ENCODE data around the gene RBBP8. TPM values are rescaled to one million over a fixed set of nuclear protein-coding genes. Genes with fewer than 3 reads are reported as not detected.

Gene RBBP8
- total RNA-seq, 2 experiments from 2014 or later = 1.2 to 2.5 TPM

GRCh38 chr18:23072079-23072478 lies 139.0 kb downstream of the RBBP8 start:
- Histone ChIP-seq H3K27me3 (ENCODE audit: control insufficient read depth in 1 of 2, insufficient read depth in 2 of 2, low read length in 2 of 2) (no peaks in the 10 kb centered on the region), H3K36me3 (ENCODE audit: insufficient read depth, low read length) (no peaks in the 10 kb centered on the region), H3K4me1 (ENCODE audit: insufficient read depth, low read length) (peaks cover 61% of the 10 kb centered on the region), H3K27ac (ENCODE audit: low read depth in 1 of 2, low read length in 2 of 2) (peak overlapping the region in 1 of 2 donors; percentile 11), H3K4me3 (ENCODE audit: low read length) (no peak overlapping the region), H3K9me3 (ENCODE audit: control insufficient read depth in 1 of 2, insufficient read depth in 1 of 2, low read length in 2 of 2) (peaks cover 0 to 4% of the 10 kb centered on the region in 2 experiments)
- no peaks in the 10 kb centered on the region for H3K27me3 Mint-ChIP-seq
- peak overlapping the region; percentile 79 for H3K27ac Mint-ChIP-seq
- intact Hi-C loops (cut with DNase I, micrococcal nuclease) = loop anchor here (5.0 to 10.0 kb wide), 5 partner anchors 40 to 515 kb away; partner anchors contain the start of genes CABLES1 (in 1 of the 2), NPC1 (in 1 of the 2) and RBBP8 (in 1 of the 2)
- TF ChIP-seq CTCF (IDR thresholded peaks at IDR 0.05) = no peak
- ATAC-seq (ENCODE audit: poor library complexity) (no peak), DNase-seq (no peak)
- H3K9me3 Mint-ChIP-seq = peaks cover 1% of the 10 kb centered on the region
- H3K4me3 Mint-ChIP-seq = peak overlapping the region; percentile 84
- H3K4me1 Mint-ChIP-seq (ENCODE audit: low read depth) = peaks cover 76% of the 10 kb centered on the region
- H3K36me3 Mint-ChIP-seq (ENCODE audit: low read depth) = no peaks in the 10 kb centered on the region
- POLR2A ChIA-PET = interaction anchor here (0.7 to 1.7 kb wide), 4 partner anchors 9 to 40 kb away, joined by 3 to 10 read pairs (median 4); no protein-coding TSS in a partner anchor
- CTCF ChIA-PET = no interaction called here

- H3K4me1 ChIP-seq (ENCODE audit: insufficient read depth, low read length) = peaks cover 57% of the 10 kb centered on the region
- intact Hi-C loops (cut with DNase I, micrococcal nuclease) = loop anchor here (5.0 to 10.0 kb wide), 5 partner anchors 42 to 513 kb away; partner anchors contain the start of genes CABLES1 (in 1 of the 2), NPC1 (in 1 of the 2) and RBBP8 (in 1 of the 2)
- Mint-ChIP-seq H3K9me3 (no peaks in the 10 kb centered on the region), H3K27ac (no peak overlapping the region), H3K36me3 (ENCODE audit: low read depth) (no peaks in the 10 kb centered on the region), H3K27me3 (no peaks in the 10 kb centered on the region), H3K4me3 (no peak overlapping the region), H3K4me1 (ENCODE audit: low read depth) (peaks cover 78% of the 10 kb centered on the region)
- no peak for DNase-seq
- no peak for ATAC-seq (ENCODE audit: poor library complexity)
- H3K9me3 ChIP-seq (ENCODE audit: control insufficient read depth in 1 of 2, insufficient read depth in 1 of 2, low read length in 2 of 2) = no peaks in the 10 kb centered on the region
- ChIA-PET CTCF (no interaction called here), POLR2A (no interaction called here)
- H3K36me3 ChIP-seq (ENCODE audit: insufficient read depth, low read length) = no peaks in the 10 kb centered on the region
- TF ChIP-seq CTCF (IDR thresholded peaks at IDR 0.05) = no peak
- H3K27me3 ChIP-seq (ENCODE audit: control insufficient read depth in 1 of 2, insufficient read depth in 2 of 2, low read length in 2 of 2) = no peaks in the 10 kb centered on the region
- H3K27ac ChIP-seq (ENCODE audit: low read depth in 1 of 2, low read length in 2 of 2) = no peak overlapping the region
- no peak overlapping the region for H3K4me3 ChIP-seq (ENCODE audit: low read length)
Measured at GRCh38 chr18:23073996-23074606, 141.0 kb downstream of the RBBP8 start.

Other genes starting within 250 kb of the RBBP8 start
- gene CABLES1, start 202.2 kb downstream of the RBBP8 start, total RNA-seq = not detected

All from CD4-positive, alpha-beta T cell (primary cell).